ENCODE measurements around the gene LNPK. TPM values are rescaled to one million over a fixed set of nuclear protein-coding genes. Genes with fewer than 3 reads are reported as not detected.
"Not testable (repeated sequence)": the region's sequence is repeated elsewhere in the genome, so short reads cannot be mapped to it uniquely, and the experiment has no call there.

Gene LNPK
- total and polyA plus RNA-seq, 9 of the 15 experiments (the other 6 are each of a cell fraction or from before 2014, with no cell fraction given), result 6.4 to 40.4 (median 21.3) TPM

- H3K9me1 ChIP-seq (ENCODE audit: control insufficient read depth, insufficient read depth, low read length); BruUV-seq (replicated peaks): not testable (repeated sequence)
- peak; percentile 65 for TF ChIP-seq ZNF146 (CRISPR knock-in tag; IDR thresholded peaks at IDR 0.05; ENCODE audit: unreplicated experiment)
- peak; percentile 28; the same call in 1 of the 2 replicates for TF ChIP-seq BCOR (IDR thresholded peaks at IDR 0.05)
- TF ChIP-seq KDM1A (IDR thresholded peaks at IDR 0.05), result 0 out of 4 replicates have a peak, but pooled peaks of 1 of the 2 experiments have one; percentile 14
These were observed 14.9 kb downstream of the LNPK start for GRCh38 chr2:175987126-175987525.

GRCh38 chr2:175984846-175985245, 17.2 kb downstream of the LNPK start:
- WGBS (ENCODE audit: insufficient coverage, low coverage, missing lambda C conversion rate), result 80% methylated on average over 2 of the region's 2 CpGs
- FAIRE-seq, result no peak
- TF ChIP-seq ZFP36 (IDR thresholded peaks at IDR 0.05; ENCODE audit: low read depth, low read length, partially characterized antibody) (no peak), PURB (CRISPR knock-in tag; IDR thresholded peaks at IDR 0.05; ENCODE audit: low read depth) (no peak), MNT (conservative IDR thresholded peaks at IDR 0.05) (no peak), POLR2G (IDR thresholded peaks at IDR 0.05; ENCODE audit: low read depth, low read length) (no peak), SAP30 (IDR thresholded peaks at IDR 0.05; ENCODE audit: borderline replicate concordance, insufficient read depth, low read depth, low read length, poor library complexity, severe bottlenecking) (no peak), CGGBP1 (CRISPR knock-in tag; IDR thresholded peaks at IDR 0.05) (no peak), HNRNPK (IDR thresholded peaks at IDR 0.05; ENCODE audit: low read depth, low read length, poor library complexity, severe bottlenecking) (no peak), RCOR1 (IDR thresholded peaks at IDR 0.05; ENCODE audit: borderline replicate concordance in 1 of 2, low read depth in 2 of 2, low read length in 2 of 2) (no peak), FOSL1 (tag; conservative IDR thresholded peaks at IDR 0.05) (no peak)

More at GRCh38 chr2:175987126-175987525, 14.9 kb downstream of the LNPK start:
- intact Hi-C loops (cut with micrococcal nuclease); FAIRE-seq; H2AFZ ChIP-seq (ENCODE audit: low read depth, low read length); H3K27ac ChIP-seq (ENCODE audit: extremely low read depth, low read depth, low read length); H3K4me2 ChIP-seq (ENCODE audit: insufficient read depth, low read length); in situ Hi-C loops (cut with MboI); H3K79me2 ChIP-seq (ENCODE audit: control insufficient read depth, insufficient read depth, low read length); ATAC-seq; H3K4me3 ChIP-seq; H3K27me3 ChIP-seq (ENCODE audit: control insufficient read depth in 2 of 2, insufficient read depth in 2 of 2, low read length in 2 of 2); H3K9me3 ChIP-seq (replicated peaks; ENCODE audit: control insufficient read depth, insufficient read depth, low read depth, low read length); DNase-seq (ENCODE audit: extremely low read depth in 1 of 4, low spot score in 3 of 4); H3K9ac ChIP-seq (ENCODE audit: insufficient read depth in 1 of 2, low read depth in 2 of 2, low read length in 2 of 2); H3K4me1 ChIP-seq (replicated peaks in 1 of 2; ENCODE audit: control insufficient read depth in 2 of 2, insufficient read depth in 2 of 2, low read length in 2 of 2); H4K20me1 ChIP-seq (replicated peaks; ENCODE audit: control insufficient read depth, insufficient read depth, low read length): not testable (repeated sequence)
- CTCF ChIA-PET (ENCODE audit: low intra/inter-chr PET ratio), result interaction anchor here (0.7 kb wide), 2 partner anchors 13 to 82 kb away, joined by 3 to 4 read pairs; no protein-coding TSS in a partner anchor
- POLR2A ChIA-PET, result interaction anchor here (1.0 kb wide), 1 partner anchor 8 kb away, joined by 4 read pairs; no protein-coding TSS in a partner anchor
- WGBS (ENCODE audit: insufficient coverage, low coverage, missing lambda C conversion rate), result 92% methylated on average over 3 of the region's 4 CpGs
- peaks cover 43% of the 10 kb centered on the region for H3K36me3 ChIP-seq (ENCODE audit: control insufficient read depth, insufficient read depth, low read length)

More at GRCh38 chr2:175984846-175985245, 17.2 kb downstream of the LNPK start:
- Histone ChIP-seq H3K9me3 (replicated peaks; ENCODE audit: control insufficient read depth, insufficient read depth, low read depth, low read length) (no peaks in the 10 kb centered on the region), H3K4me1 (replicated peaks in 1 of 2; ENCODE audit: control insufficient read depth in 2 of 2, insufficient read depth in 2 of 2, low read length in 2 of 2) (no peaks in the 10 kb centered on the region), H3K4me2 (ENCODE audit: insufficient read depth, low read length) (no peak overlapping the region), H3K27me3 (ENCODE audit: control insufficient read depth in 2 of 2, insufficient read depth in 2 of 2, low read length in 2 of 2) (no peaks in the 10 kb centered on the region), H3K27ac (ENCODE audit: extremely low read depth, low read depth, low read length) (no peak overlapping the region), H4K20me1 (replicated peaks; ENCODE audit: control insufficient read depth, insufficient read depth, low read length) (no peaks in the 10 kb centered on the region), H3K9me1 (ENCODE audit: control insufficient read depth, insufficient read depth, low read length) (no peaks in the 10 kb centered on the region), H3K79me2 (ENCODE audit: control insufficient read depth, insufficient read depth, low read length) (0 out of 3 replicates have a peak, but pooled peaks cover 2% of the 10 kb centered on the region), H2AFZ (ENCODE audit: low read depth, low read length) (no peak overlapping the region), H3K36me3 (ENCODE audit: control insufficient read depth, insufficient read depth, low read length) (peaks cover 30% of the 10 kb centered on the region; the same call in 2 of the 3 replicates), H3K9ac (ENCODE audit: insufficient read depth in 1 of 2, low read depth in 2 of 2, low read length in 2 of 2) (no peak overlapping the region), H3K4me3 (no peak overlapping the region)
- no TSS peak for BruUV-seq (replicated peaks)
- in situ Hi-C loops (cut with MboI), result no loop called here
- ChIA-PET POLR2A (no interaction called here), CTCF (ENCODE audit: low intra/inter-chr PET ratio) (no interaction called here)
- intact Hi-C loops (cut with micrococcal nuclease), result no loop called here
- no peak for DNase-seq (ENCODE audit: extremely low read depth in 1 of 4, low spot score in 3 of 4)
- ATAC-seq, result no peak

Data from K562 (cell line).